GM21723 (cell line): ENCODE measurements around the gene PTPN1.
"Not testable (repeated sequence)": the region's sequence is repeated elsewhere in the genome, so short reads cannot be mapped to it uniquely, and the experiment has no call there.

Experiments used
- ATAC-seq: cut with Tn5 transposase; IDR thresholded peaks from one replicate; pipeline ENCODE4 v1.9.1; 2021; ENCODE audit warnings: mild to moderate bottlenecking, moderate library complexity; ENCODE audit not compliant: unreplicated experiment

Gene PTPN1

DNA sequence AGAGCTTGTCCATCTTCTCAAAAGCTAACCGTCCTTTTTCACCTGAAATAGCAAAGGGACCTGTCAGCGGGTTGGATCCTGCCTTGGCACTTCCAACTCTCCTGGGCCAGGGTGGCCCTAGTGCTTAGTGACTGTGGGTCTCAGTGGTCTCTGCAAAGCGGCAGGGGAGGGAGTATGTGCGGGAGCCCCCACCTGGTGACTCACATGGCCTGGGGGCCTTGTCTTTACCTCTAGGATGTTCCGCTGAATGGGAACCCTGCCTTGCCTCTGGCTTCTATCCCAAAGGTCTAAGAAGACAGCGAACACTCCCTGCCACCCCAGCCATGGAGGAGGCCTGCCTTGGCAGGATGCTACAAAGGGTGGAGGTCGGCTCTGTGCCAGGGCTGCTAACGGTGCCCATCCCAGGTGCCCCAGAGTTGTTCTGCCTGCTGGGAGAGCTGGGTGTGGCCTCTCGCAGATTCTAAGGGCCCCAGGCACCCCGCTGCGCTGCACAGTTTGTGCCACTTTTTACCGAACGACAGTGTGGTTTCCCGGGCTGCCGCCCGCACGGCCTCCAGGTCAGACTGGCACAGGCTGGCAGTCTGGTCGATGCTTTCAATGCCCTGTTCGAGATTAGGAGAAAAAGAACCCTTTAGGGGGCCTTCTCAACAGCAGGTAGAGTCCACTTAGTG, 77.2 kb downstream of the PTPN1 start:
- ATAC-seq, result no peak

DNA sequence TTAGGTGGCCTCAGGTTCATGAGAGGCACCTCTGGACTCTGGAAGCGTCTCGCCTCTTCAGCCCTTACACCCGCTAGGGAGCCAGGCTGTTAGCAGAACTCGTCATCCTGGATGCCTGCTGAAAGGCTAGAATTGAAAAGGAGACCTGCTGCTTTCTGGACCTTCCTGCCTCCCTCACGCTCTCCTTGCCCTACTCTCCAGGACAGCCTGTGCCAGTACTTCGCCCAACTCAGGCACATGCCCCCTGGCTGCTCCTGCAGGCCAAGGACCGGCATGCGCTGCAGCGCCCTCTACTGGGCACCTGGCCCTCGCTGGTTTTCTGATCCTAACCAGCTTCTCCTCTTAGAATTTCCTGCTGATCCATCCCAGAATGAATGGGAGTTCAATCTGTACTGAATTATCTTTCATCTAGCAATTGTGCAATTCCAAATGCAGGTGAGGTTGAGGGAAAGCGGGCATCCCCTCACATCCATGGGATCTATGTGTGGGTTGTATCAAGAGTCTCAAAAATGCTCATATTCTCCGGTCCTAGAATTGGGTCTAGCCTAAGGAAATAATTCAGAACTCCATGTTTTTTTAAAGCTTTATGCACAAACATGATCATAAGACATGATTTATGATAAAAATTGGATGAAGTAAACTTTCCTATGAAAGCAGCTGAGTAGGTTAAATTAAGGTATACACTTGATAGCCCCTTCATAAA, 78.0 kb downstream of the PTPN1 start:
- ATAC-seq, result no peak

DNA sequence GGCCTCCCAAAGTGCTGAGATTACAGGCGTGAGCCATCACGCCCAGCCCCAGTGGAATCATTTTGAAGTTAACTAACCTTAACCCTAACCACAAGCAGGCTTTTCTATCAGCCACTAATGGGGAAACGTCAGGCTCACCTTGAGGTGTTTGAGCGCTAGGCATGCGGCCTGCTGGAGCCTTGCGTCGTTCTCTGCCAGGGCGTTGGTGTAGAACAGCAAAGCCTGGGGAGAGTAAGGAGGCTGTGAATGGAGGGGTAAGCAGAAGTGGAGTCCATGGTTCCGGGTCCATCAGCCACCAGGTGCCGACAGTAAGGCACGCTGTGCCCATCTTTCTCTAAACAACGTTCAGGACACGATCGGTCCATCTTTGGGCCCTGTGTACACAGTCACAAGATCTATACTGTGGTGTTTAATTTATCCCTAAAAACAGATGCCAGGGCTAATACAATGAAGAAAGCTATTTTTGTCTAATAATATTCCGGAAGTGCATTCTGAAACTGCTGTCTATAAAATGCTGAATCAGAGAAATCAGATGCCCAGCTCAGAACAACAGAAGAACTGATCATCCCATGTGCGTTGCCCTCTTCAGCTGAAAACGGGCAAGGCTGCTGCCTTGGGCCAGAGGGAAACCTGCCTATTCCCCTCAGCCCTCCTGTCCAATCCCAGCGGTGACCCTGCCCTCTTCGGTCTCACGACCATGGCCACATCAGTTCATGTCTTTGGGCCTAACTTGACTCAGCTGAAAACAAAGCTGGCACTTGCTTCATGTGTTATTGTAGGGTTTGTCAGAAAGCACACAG, 79.6 kb downstream of the PTPN1 start:
- ATAC-seq, result no peak

DNA sequence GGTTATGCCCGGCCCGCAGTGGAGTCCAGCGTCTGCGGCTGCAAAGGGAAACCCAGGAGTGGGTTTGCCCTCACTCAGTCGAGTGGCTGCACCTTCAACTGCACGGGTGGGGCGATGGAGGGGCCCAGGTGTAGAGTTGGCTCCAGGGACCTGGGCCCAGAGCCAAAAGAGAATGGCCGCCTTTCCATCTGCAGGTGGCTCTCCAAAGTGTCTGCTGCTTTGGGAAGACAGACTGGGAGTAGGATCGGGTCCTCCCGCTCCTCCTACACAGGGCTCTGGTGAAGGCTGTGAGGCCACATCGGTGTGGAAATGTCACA, 80.1 kb downstream of the PTPN1 start:
- ATAC-seq, result no peak

DNA sequence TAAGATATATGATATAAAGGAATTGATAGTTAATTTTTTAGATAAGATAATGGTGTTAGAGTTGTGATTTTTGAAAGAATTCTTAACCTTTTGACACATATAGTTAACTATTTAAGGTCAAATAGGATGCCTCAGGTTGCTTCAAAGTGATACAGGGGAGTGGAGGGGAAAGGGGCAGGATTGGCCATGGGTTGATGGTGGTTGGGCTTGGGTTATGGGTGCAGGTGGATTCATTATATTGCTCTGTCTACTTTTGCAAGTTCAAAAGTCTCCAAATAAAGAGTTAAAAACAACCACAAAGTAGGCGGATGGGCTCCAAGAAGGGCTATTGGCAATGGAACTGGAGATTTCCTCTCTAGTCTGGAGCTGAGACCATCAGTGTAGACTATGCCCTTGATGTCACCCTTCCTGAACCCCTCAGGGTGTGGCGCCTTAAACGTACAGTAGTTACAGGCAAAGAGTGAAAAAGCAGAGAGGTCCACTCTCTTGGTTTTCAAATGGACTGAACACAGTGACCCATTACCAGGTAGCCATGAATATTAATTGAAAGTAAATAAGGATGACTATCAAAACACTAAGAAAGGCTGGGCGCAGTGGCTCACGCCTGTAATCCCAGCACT, 81.2 kb downstream of the PTPN1 start:
- ATAC-seq, result no peak

DNA sequence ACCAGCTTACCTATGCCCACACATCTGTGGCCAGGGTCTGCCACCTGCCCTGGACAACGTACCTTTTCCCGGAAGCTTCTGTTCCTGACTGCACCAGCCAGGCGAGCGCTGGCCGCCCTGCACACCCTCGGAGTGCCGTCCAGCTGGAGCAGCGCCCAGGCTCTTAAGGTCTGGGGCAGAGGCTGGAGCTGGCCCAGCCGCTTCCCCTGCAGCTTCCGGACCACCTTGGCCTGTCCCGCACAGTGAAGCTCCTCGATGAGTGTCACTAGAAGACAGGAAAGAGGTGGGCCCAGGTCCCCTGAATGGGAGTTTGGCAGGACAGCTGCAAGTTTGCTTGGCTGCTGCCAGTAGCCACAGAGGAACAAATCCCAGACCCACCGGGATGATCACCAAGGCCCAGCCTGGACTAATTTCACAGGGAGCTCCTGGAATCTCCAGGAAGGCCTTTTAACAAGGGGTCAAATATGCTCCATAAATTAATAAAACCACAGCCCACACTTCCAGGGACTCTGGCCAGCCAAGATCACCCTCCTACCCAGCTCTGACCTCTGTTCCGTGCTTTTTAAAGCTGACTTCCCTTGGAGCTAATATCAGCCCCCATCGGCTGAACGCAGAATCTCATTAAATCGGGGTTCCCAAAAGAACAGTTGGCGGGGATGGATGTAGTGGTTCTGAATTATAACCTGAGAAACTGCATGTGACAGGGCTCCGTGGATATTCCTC, 82.3 kb downstream of the PTPN1 start:
- no peak for ATAC-seq

DNA sequence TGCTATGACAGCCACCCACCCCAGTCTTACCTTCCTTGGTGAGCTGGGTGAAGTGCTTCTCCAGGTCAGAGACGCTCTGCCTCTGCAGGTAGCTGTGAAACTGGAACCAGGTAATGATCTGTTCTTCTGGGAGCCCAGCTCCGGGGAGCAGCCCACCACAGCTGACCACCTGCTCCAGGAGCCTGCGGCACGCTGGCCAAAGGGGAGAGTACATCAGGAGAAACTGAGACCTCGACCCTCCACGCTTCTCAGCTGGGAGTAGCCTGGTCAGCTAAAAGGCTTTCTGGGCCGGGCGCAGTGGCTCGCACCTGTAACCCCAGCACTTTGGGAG, 82.8 kb downstream of the PTPN1 start:
- no peak for ATAC-seq

DNA sequence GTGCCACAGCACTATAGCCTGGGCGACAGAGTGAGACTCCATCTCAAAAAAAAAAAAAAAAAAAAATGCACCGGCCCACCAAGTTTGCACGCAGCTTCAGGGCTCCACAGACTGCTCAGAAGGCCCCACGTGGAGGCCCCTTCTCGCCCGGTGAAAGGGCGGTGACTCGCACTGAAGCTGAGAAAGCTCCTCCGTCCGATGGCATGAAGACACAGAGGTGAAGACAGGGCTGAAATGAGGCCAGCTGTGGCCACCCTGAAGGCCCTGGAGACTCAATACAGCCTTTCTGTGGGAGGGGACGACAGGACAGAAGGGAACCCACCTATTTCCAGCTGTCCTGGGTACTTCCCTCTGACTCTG, 84.0 kb downstream of the PTPN1 start:
- no peak for ATAC-seq

DNA sequence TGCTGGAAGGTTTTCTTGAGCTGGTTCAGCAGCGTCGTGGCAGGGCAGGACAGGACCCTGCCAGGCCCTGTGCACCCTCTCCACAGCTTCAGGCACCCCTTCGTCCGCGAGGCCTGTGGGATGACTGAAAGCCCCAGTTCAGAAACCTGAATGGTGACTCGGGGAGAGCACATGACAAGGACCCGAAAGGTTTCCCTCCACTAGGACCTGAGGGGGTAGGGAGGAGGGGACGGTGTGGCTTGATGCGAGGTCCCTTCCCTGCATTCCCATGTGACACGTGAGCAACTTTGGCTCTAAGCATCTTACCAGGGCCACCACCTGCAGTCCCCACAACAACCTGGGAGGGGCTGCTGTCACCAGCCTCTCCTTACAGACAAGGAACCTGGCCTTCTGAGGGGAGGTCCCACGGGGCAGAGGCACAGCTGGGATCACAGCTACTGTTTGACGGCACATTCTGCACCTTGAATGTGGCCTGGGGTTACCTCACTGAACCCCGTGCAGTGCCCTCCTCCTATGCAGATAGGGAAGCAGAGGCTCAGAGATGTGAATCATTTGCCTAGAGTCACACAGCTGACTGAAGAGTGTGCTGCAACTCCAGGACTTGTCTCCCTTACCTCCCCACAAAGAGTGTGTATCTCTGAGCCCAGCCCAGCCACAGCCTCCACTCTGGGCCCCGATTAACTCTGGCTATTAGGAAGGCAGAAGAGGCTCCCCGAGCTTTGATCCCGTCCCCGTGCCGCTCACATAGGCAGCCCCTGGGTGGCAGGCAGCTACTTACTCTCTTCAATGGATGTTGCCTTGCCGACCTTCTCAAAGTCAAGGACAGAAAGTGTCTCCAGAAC, 84.6 kb downstream of the PTPN1 start:
- no peak for ATAC-seq

DNA sequence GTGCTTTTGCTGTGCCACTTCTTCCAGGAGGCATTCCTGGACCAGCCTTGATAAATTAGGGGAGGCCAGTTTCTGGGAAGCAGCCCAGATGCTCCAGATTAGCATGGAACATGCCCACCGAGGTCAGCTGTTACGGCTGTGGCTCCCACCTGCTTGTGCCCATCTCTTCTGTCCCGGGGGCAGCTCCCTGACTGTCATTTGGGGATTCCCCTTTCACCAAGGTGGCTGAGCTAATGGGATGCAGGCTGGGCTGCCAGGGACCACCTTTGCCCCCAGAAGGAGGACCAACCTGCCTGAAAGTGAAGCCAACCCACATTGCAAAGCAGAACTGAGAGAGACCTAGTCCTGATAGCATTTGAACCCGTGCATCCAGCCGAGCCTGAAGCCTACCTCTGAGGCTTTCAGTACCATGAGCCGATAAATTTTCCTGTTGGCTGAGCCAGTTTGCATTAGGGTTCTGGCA, 85.3 kb downstream of the PTPN1 start:
- no peak for ATAC-seq

DNA sequence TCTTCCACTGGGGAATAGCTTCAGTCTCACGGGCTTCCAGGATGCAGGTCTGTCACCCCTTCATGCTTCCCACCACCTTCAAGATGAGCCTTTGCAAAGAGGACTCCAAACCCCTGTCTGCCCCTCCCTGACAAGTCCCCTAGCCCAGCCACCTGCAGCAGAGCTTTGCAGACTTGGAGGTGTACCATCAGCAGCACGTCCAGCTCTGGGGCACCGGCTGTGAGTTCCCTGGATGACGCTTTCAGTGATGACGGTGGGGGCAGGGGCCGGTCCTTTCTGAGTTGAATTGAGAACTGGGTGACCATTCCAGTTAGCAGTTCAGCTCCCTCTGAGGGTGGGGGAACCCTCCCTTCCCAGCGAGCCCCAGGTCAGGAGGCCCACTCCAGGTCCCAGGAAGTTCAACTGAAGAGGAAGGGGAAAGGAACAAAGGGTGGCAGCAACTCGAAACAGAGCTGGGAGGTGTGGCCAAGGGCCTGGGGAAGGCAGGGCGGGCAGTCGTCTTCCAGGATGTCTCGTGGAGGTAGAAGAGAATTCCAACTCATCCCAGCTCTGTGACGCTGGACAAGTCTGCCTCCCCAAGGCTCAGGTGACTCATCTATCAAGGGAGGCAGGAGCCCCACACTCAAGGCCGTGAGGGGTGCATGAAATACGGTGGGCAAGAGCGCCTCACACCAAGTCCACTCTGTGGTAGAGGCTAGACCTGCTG, 86.0 kb downstream of the PTPN1 start:
- no peak for ATAC-seq

DNA sequence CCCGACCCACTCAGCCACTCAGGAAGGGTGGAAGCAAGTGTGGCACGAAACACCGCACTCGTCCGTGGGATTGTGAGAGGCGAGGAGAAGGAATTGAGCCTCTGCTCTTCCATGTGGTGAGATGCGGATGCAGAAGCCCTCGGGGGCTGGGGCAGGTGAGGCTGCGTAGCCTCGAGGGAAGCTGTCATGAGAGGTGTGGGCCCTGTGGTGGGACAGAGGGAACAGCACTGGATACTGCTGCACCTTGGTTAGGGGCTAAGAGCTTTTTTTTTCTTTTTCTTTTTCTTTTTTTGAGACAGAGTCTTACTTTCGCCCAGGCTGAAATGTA, 86.5 kb downstream of the PTPN1 start:
- no peak for ATAC-seq

DNA sequence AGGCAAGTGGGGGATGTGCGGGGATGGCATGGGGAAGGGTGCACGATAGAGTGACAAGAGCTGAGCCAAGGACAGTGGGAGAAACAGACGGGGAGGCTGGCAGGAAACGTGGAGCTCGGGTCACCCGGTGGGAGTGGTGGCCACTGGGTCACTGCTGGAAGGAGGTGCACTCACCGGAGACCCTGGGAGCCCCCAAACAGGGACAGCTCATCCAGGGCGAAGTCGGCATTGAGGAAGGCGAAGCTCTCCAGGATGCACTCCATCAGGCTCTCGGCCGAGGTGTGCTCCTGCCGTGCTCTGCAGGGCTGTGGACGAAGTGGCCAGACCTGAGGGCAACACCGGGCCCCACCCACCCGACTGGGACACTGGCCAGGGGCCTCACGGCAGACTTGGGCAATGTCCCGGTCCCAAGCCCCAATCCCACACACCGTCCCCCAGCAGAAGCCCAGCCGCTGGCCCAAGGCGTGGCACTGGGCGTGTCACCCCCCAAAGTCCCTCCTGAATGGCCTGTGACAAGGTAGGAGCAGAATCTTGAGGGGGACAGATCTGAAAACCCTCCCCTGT, 87.3 kb downstream of the PTPN1 start:
- no peak for ATAC-seq

DNA sequence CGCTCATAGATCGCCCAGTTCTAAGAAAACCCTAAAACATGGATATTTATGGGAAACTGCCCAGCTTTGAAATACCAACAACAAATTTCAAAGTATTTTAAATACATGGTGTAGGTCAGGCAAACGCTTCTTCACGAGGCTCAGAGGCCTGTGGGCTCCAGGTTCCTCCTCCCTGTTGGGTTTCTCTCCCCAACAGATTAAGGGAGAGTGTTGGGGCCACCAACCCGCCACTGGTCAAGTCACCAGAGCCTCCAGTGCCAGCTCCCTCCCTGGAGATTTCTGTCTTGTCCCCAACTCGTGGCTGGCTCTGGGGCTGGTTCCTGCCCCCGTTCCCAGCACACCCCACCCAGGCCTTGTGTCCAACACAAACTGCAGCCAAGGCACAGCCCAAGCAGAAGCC, 87.9 kb downstream of the PTPN1 start:
- no peak for ATAC-seq

DNA sequence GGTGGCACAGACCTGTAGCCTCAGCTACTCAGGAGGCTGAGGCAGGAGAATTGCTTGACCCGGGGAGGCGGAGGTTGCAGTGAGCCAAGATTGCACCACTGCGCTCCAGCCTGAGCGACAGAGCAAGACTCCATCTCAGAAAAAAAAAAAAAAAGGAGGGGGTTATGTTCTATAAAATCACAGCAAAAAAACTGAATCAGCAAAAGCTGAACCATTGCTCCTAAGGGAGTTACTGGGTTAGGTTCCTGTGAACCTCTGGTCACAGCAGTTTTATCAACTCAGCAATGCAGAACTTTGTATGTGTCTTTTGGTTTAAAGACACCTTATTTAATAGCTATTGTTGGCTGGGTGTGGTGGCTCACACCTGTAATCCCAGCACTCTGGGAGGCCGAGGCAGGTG, 88.6 kb downstream of the PTPN1 start:
- not testable (repeated sequence) for ATAC-seq

DNA sequence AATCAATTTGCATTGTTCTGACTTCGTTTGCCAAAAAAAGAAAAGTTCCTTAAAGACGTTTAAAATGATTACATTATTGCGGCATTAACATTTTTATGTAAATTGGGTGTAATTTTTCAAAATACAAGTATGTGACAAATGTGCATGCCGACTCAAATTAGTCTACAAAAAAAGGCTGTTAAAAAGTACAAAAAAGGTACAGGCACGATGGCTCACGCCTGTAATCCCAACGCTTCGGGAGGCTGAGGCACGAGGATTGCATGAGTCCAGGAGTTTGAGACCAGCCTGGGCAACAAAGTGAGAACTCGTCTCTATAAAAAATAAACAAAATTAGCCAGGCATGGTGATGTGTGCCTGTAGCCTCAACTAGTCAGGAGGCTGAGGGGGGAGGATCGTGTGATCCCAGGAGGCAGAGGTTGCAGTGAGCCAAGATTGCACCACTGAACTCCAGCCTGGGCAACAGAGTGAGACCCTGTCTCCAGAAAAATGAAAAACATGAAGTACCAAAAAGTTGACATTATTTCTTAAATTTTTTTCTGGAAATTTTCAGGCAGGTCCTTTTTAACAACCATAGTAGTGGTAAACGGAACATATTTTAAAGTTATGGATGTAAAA, 90.2 kb downstream of the PTPN1 start:
- ATAC-seq, result no peak

DNA sequence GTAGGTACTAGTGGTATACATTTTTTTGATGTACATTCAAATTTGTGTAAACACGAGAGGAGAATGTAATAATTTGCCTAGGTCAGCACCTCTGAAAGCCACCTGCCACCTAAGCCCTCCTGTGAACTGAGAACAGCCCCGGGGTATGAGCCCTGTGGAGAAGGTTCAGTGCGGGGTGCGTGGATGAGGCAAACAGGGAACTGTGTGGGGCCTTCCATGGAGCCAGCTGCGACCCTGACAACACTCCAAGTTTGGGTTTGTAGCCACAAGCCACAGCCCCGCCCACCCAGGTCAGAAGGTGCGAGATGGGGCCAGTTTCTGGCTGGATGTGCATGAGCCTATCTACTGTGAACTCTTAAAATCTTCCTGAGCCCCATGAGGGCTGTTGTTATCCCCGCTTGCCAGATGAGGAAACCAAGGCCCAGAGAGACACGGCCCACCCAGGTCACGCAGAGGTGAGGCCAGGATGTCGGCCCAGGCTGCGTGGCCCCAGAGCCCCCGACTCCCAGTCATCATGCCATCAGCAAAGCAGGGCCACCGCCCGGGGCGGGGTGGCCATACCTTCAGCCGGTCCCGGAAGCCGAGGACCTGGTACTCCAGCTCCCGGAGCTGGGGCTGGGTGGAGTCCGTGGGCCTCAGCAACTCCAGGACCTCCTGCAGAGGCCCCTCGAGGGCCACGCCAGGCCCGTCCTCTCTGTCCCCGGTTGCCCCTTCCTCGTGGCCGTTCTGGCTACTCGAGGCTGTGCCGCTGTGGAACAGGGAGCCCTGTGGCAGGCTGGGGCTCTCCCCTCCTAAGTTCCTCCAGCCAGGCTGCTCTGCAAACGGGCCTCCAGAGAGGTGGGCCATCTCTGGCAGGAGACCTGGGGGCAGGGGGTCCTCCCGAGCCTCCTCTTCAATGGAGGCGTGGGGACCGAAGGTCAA, 91.6 kb downstream of the PTPN1 start:
- no peak for ATAC-seq
